M059J (cell line): ENCODE data around the gene TRIM14. TPM values are rescaled to one million over a fixed set of nuclear protein-coding genes. Genes with fewer than 3 reads are reported as not detected.

Experiments
- DNase-seq: peaks from one replicate; pipeline ENCODE4 v3.0.0-alpha.2; 2012; ENCODE audit warnings: low read depth
- total RNA-seq: library from RNA; depleted of rRNA; stranded (reverse); fragments of >200 nt; shearing (Covaris generic); gene quantifications from 2 replicates; pipeline ENCODE4 v1.2.3, GENCODE V29; 2014; rRNA removed

TRIM14 gene
- total RNA-seq: 59.0 and 78.0 TPM in 2 replicates

DNA sequence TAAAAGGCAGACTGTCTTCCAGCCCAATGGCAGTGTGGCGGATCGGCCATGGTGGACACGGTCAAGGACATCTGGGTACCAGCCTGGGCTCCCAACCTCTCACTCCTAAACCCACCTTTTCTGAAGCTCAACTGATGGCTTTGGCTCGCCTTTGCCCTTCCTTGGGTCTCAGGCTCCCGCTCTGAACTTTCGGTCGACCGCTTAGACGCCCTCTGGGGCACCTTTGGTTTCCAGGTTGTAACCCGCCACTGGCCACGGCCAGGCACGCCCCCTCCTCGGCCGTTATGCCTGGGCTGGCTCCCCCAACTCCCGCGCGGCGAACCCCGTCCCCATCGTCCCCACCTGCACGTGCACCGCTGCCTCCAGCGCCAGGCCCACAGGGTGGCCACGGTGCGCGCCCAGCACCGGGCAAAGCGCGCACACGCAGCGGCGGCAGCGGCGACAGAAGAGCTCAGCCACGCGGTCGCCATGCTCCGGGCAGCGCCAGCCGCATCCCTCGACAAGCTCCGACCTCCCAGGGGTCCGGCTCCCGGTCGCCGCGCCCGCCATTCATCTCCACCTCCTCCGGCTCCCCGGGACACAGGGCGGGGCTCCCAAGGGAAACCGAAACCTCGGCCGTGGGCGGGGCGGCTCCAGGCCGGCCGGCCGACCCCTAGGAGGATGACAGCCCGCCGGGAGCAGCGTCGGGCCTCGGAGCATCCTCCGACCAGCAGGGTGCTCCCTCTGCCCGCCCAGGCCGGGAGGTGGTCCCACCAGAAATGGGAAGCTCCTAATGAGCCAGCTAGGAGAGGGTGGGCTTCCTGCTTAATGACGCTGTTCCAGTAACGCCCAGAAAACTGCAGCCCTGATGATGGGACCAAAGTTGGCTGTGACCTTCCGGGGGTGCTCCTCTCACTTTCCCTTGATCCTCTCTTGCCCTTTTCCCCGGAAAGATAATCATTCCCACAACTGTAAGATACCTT, at the start of gene TRIM14:
Gene TRIM14 (minus strand): TSS at position 583 of the 962 bp plus-strand sequence. CDS start 34 bp downstream, at position 549.
- DNase-seq: peak; percentile 84

DNA sequence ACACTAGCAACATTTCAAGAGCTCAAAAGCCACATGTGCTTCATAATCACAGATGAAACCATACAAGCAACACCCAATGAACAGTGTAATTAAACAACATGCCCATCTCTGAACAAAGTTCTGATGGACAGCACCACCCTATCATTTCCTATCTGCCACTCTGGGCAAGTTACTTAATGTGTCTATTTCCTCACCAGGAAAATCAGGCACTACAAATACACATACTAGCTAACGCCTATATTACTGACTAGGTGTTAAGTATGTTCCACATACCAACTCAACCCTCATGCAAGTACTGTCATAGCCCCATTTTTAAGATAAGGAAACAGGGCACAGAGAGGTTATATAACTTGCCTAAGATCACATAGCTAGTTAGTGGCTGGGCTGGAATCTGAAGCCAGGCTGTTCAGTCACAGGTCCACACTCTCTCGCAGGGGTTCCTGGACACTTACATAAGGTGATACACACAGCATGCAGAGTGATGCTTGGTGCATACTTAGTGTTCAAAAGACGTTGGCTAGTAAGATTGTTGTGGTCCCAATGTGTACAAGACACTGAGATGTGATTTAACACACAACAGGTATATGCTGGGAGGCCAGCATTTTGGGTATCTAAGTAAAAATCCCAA, 49.2 kb upstream of the TRIM14 start:
- no peak for DNase-seq

- no peak for DNase-seq
Measured at GRCh38 chr9:98164912-98165311, 45.9 kb upstream of the TRIM14 start.

DNA sequence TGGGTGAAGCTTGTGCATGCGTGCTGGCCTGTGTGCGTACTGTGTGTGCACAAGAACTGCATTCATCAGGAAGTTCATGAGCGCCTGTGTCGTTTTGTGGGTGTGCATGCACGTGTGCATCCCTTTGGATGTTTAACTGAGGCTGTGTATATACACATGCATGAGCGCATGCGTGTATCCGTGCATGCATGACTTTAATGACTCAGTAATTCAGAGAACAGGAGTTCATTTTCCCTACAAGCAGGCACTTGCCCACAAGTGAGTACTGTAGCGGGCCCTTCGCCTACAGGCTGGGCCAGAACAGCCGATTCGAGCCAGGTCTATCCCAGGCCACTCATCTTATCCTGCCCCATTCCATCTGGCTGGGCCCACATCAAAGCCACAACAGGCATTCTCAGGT, 43.6 kb upstream of the TRIM14 start:
- no peak for DNase-seq

- no peak for DNase-seq
Measured at GRCh38 chr9:98161851-98162250, 42.8 kb upstream of the TRIM14 start.

DNA sequence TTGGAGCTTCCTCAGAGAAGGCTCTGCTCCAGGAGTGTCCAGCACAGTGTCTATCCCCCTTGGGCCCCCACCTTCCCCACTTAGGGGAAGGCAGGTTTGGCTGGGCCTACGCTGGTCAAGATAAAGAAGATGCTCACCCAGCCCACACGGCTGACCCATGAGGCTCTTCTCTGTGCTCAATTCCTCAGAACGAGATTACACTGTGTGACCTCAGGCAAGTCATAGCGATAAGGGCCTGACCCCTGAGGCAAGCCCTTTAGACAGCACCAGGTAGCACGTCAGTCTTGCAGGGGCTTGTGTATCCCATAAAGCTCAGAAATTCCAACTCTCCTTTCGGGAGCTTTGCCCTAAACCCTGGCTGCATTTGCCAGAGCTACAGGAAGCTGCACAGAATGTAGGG, 40.8 kb upstream of the TRIM14 start:
- no peak for DNase-seq

DNA sequence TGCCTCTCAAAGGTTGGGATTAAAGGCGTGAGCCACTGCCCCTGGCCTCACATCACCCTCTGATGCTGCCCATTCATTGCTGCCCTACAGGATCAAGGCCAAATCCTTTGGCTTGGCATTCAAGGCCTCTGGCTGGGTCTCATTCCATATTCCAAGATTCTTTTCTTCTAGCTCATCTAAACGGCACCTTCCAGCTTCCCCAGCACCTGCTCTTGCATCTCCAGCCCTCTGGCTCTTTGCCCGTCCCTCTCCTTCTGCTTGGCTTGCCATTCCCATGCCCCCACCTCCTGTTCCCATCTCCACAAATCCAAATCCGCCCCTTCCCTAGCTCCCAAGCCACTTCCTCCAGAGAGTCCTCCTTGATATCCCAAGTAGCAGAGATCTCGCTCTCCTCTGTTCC, 40.3 kb upstream of the TRIM14 start:
- DNase-seq: no peak

DNA sequence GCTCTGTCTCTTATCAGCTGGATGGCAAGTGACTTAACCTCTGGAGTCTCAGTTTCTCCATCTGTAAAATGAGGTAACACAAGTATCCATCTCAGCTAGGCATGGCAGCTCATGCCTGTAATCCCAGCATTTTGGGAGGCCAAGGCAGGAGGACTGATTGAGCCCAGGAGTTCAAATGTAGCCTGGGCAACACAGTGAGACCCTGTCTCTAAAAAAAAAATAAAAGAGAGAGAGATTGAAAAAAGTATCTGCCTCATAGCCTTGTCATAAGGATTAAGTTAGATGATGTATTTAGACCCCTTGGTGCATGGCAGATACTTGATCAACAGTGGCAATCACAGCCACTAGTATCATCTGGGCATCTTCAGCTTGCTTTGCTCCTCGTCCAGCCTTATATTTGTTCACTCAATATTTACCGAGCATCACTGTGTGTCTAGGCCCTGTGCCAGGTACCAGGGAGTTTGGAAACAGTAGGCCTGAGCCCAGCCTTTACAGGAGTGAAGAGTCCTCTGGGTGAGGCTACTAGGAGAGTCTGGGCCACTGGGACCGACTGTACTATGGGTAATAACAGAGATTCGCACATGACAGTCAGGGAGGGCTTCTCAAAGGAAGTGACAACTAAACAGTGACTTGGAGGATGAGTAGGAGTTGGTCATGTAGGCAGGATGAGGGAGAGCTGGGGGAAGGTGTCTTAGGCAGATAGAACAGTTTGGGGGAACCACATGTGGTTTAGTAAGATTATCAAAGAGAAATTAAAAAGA, 39.2 kb upstream of the TRIM14 start:
- DNase-seq: no peak

GRCh38 chr9:98157372-98157771, 38.4 kb upstream of the TRIM14 start:
- DNase-seq: no peak

DNA sequence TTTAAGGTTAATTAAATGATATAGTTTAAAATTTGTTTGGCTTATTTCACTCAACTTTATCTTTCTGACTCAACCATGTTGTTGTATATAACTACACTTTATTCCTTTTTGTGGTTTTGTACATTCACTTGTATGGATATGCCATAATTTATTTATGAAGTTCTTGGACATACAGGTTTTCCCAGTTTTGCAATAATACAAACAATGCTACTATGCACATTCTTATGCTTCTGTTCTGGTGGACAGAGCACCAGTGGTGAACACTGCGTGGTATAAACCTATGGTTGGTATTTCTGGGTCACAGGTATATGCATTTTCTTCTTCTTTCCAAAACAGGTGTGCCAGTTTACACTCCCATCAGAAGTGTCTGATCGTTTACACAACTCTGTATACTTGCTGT, 35.7 kb upstream of the TRIM14 start:
- no peak for DNase-seq

DNA sequence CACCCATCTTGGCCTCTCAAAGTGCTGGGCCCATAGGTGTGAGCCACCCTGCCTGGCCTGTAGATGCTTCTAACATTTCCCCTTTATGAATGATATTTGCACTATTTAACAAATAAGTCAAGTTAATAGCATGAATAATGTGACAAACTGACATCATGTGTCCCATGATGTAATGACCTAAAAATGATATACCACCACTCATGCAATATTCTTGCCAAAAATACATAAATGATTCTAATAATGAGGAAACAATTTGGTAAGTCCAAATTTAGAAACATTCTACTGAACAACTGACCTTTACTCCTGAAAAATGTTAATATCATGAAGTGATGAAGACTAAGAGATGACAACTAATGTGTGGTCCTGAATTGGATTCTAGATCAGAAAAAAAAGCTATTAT, 33.5 kb upstream of the TRIM14 start:
- DNase-seq: no peak

DNA sequence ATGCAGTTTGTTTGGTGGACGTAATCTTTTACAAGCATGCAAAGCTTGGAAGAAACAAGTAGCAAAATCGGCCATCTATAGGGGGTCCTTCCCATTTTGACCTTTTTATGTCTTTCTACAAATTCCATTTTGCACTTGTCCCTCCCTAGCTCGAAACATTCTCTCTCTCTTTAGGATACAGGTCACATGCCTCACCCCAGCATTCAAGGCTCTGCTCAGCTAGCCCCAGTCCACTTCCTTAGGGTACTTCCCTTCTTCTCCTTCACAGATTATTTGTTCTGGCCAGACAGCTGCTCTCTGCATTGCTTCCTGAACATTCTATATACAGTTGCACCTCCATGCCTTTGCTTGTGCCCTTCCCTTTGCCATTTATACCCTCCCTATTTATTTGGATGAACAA, 31.7 kb upstream of the TRIM14 start:
- DNase-seq: no peak

GRCh38 chr9:98150164-98150563, 31.1 kb upstream of the TRIM14 start:
- DNase-seq: no peak

DNA sequence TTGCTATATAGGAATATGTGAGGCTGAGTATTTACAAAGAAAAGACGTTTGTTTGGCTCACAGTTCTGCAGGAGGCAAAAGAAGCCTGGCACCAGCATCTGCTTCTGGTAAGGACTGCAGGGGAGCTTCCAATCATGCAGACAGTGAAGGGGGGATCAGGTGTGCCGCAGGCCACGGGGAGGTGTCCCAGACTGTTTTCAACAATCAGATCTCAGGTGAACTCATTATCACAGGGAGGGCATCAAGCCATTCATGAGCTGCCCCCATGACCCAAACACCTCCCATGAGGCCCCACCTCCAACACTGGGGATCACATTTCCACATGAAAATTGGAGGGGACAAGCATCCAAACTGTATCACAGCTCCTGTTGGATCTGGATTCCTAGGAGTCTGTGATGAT, 30.4 kb upstream of the TRIM14 start:
- no peak for DNase-seq

DNA sequence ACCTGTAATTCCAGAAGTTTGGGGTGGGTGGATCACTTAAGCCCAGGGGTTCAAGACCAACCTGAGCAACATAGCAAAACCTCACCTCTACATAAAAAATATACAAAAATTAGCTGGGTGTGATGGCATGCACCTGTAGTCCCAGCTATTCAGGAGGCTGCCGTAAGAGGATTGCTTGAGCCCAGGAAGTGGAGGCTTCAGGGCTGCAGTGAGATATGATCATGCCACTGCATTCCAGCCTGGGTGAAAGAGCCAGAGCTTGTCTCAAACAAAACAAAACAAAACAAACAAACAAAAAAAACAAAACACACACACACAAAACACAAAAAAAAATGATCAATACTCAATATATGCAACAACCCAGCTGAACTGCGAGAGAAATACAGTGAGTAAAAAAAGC, 29.5 kb upstream of the TRIM14 start:
- DNase-seq: no peak

DNA sequence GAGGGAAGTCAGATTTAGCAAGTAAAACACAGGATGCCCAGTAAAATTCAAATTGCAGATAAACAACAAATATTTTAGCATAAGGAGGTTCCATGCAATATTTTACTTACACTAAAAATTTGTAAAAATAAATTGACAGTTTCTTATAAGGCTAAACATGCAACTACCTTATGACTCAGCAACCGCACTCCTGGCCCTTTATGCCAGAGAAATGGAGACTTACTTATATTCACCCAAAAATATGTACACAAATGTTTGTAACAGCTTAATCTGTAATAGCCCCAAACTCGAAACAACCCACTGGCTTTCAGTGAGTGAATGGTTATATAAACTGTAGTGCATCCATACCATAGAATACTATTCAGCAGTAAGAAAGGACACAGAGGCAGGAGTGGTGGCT, 28.6 kb upstream of the TRIM14 start:
- DNase-seq: peak; percentile 38

DNA sequence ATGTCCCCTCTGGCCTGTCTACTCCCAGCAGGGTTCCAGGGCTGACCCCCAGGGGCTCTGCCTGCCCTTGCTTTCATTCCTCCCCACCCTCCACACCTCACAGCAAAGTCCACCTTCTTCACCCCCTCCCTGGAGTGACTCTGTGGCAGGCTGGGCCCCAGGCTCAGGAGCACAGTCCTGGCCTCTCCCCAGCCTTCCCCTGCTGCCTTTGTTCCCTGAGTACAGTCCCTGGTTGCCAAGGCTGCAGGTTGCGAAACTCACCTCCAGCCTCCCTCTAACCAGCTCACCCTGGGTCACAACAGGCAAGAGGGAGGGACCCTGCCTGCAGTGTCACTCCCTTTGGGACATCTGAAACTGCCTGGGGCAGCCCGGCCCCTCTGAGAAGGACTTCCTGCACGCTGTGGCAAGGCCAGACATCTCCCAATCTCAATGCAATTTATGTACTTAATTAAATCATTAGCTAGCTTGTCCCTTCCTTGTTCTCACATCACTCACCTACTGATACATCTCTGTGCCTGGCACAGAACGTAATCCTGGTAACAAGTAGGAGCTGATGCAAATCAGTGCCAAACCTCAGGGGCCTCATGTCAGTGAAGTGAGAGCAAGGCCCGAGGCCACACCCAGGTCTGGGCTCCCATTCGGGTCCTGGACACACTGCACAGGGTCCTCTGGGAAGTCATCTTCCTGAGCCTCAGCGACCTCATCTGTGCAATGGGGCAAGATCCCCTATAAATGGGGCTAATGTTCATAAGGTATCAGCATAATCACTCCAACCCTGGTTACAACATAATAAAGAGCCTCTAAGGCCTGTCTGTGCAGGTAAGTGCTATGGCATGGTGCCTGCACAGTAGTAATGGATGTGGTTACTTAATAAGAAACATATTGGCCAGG, 27.3 kb upstream of the TRIM14 start:
- DNase-seq: peak; percentile 85

DNA sequence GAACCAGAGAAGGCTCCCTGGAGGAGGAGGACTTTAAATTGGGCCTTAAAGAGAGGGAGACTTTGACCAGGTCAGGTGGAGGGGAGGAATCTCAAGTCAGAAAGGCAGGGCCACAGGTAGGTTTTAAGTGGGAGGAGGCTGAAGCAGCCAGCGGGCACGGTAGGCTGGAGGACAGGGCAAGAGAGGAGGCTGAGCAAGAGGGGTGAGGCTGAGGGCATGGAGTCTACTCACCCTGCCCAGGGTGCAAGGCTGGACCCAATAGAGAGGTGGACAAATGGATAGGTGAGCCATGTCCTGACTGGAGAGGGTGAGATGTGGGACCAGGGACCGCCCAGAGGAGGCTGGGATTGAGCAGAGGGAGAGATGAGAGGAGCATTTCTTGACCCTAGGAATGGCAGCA, 25.6 kb upstream of the TRIM14 start:
- no peak for DNase-seq

GRCh38 chr9:98144076-98144475, 25.1 kb upstream of the TRIM14 start:
- no peak for DNase-seq

DNA sequence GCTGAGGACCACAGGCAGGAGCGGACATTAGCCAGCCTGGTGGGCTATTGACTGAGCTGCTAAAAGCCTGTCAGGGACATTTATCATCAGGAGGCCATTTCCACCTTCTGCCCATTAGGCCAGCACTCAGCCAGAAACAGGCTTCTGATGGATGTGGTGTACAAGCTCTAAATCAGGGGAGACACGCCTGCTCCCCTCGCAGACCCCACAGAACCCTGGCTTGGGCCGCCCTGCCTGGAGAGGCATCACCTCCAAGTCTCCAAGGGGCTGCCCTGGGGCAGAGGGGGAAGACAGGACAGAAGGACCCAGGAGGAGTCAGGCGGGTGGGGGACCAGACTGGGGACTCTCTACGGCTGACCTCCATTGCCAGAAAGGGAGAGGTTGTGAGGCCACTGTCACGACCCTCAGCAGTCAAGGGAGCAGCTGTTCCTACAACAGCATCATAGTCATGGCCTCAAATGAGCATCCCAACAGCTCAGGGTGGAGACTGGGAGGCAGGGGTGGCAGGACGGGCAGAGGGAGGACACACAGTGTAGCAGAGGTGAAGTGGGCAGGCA, 24.0 kb upstream of the TRIM14 start:
- no peak for DNase-seq
